Adrenal gland (tissue), 5 donors: ENCODE results near the gene SEPTIN11.

ENCODE experiments used
- CTCF ChIP-seq, 6 experiments: fragments of 450-650 bp in 4 of 6; fragments of 200-600 bp in 2 of 6; sonication (generic) in 1 of 6; IDR thresholded peaks; 1 replicate in 5 of 6; 2 replicates in 1 of 6; pipeline versions ENCODE4 v1.5.1 to v1.8.0; 2016 to 2021; ENCODE audit warnings: antibody characterized with exemption in 6 of 6, mild to moderate bottlenecking in 2 of 6, moderate library complexity in 1 of 6
- POLR2A ChIP-seq, 2 donors: fragments of 450-650 bp; IDR thresholded peaks; one replicate each; pipeline ENCODE4 v1.6.1; 2017; ENCODE audit warnings: antibody characterized with exemption in 2 of 2, mild to moderate bottlenecking in 2 of 2, moderate library complexity in 1 of 2
- donor health status: DM: no; HTN: no; CAD: no.

- TF ChIP-seq POLR2A (IDR thresholded peaks at IDR 0.05) (no peak), CTCF (IDR thresholded peaks at IDR 0.05) (no peak)
Measured at GRCh38 chr4:76987685-76988084, 38.1 kb downstream of the SEPTIN11 start.
